IMR-90 (cell line): Measurements from ENCODE around the gene IST1.

Experiments
- BHLHE40 ChIP-seq: fragments of 150-350 bp; IDR thresholded peaks from 2 replicates; pipeline ENCODE4 v1.6.1; 2016; ENCODE audit warnings: mild to moderate bottlenecking, low read depth, low read length
- CEBPB ChIP-seq: IDR thresholded peaks from 2 replicates; pipeline ENCODE4 v1.6.1; 2012; ENCODE audit warnings: low read depth, low read length, improper control_type of control experiment
- CHD1 ChIP-seq: IDR thresholded peaks from 2 replicates; pipeline ENCODE4 v1.6.1; 2012; ENCODE audit warnings: low read depth, low read length, improper control_type of control experiment
- CTCF ChIP-seq: conservative IDR thresholded peaks from 2 replicates; pipeline ENCODE4 v1.5.1; 2012; ENCODE audit warnings: mild to moderate bottlenecking, low read depth, low read length, improper control_type of control experiment
- MAZ ChIP-seq: IDR thresholded peaks from 2 replicates; pipeline ENCODE4 v1.6.1; 2012; ENCODE audit warnings: low read depth, mild to moderate bottlenecking, low read length, improper control_type of control experiment, moderate library complexity, borderline replicate concordance
- MXI1 ChIP-seq: IDR thresholded peaks from 2 replicates; pipeline ENCODE4 v1.6.1; 2012; ENCODE audit warnings: low read depth, mild to moderate bottlenecking, low read length, moderate library complexity, borderline replicate concordance
- POLR2A ChIP-seq: IDR thresholded peaks from 2 replicates; pipeline ENCODE4 v1.6.1; 2012; ENCODE audit warnings: mild to moderate bottlenecking, low read depth, low read length
- RAD21 ChIP-seq: IDR thresholded peaks from 2 replicates; pipeline ENCODE4 v1.6.1; 2012; ENCODE audit warnings: low read length, improper control_type of control experiment
- RCOR1 ChIP-seq: IDR thresholded peaks from 2 replicates; pipeline ENCODE4 v1.6.1; 2012; ENCODE audit warnings: mild to moderate bottlenecking, low read length, improper control_type of control experiment; ENCODE audit not compliant: insufficient replicate concordance
- RFX5 ChIP-seq: IDR thresholded peaks from 2 replicates; pipeline ENCODE4 v1.8.0; 2012; ENCODE audit warnings: low read depth, mild to moderate bottlenecking, low read length, moderate library complexity
- SMC3 ChIP-seq: fragments of 150-350 bp; IDR thresholded peaks from 2 replicates; pipeline ENCODE4 v1.6.1; 2016; ENCODE audit warnings: low read depth, mild to moderate bottlenecking, antibody characterized with exemption, low read length, moderate library complexity
- USF2 ChIP-seq: fragments of 150-350 bp; IDR thresholded peaks from 2 replicates; pipeline ENCODE4 v1.6.1; 2017; ENCODE audit warnings: mild to moderate bottlenecking, antibody characterized with exemption, low read length, low read depth

GRCh38 chr16:71904239-71904638 lies 8.9 kb downstream of the IST1 start:
- no peak for TF ChIP-seq POLR2A
- no peak for TF ChIP-seq CTCF
- TF ChIP-seq SMC3: no peak
- TF ChIP-seq MAZ: no peak
- TF ChIP-seq RFX5: no peak
- TF ChIP-seq CHD1: no peak
- TF ChIP-seq CEBPB: no peak
- no peak for TF ChIP-seq USF2
- TF ChIP-seq RAD21: no peak
- no peak for TF ChIP-seq BHLHE40
- TF ChIP-seq MXI1: no peak
- no peak for TF ChIP-seq RCOR1
